Activated CD8-positive, alpha-beta T cell treated with anti-CD3 and anti-CD28 coated beads, Interleukin-2, amount 10 ng/mL, durations not matched to agents 7 days and 5 days (primary cell): ENCODE data around the gene FXR2. TPM values are rescaled to one million over a fixed set of nuclear protein-coding genes. Genes with fewer than 3 reads are reported as not detected.

Source experiments
- ATAC-seq: fragments of 150-1000 bp; cut with Tn5 transposase; one replicate; pipeline ENCODE4 v1.10.0; 2021; ENCODE audit warnings: moderate library complexity
- CTCF ChIA-PET: fragments of 350-600 bp; sonication (Branson Sonifier 250); formaldehyde crosslinking; loops from one replicate; lab custom pipeline; 2021; ENCODE audit warnings: antibody characterized with exemption; lab: Charles Lee
- POLR2A ChIA-PET: fragments of 350-600 bp; sonication (Branson Sonifier 250); formaldehyde crosslinking; loops from one replicate; lab custom pipeline; 2021; ENCODE audit warnings: antibody characterized with exemption; lab: Charles Lee
- DNase-seq: peaks from one replicate; pipeline ENCODE4 v3.0.0-alpha.2; 2020
- H3K27ac Mint-ChIP-seq: one replicate; pipeline ENCODE4 v1.8.0; 2021; ENCODE audit warnings: mild to moderate bottlenecking, mixed read lengths
- H3K27me3 Mint-ChIP-seq: one replicate; pipeline ENCODE4 v1.8.0; 2021; ENCODE audit warnings: low read depth, mixed read lengths
- H3K36me3 Mint-ChIP-seq: one replicate; pipeline ENCODE4 v1.8.0; 2021; ENCODE audit warnings: low read depth, mixed read lengths
- H3K4me1 Mint-ChIP-seq: one replicate; pipeline ENCODE4 v1.8.0; 2021; ENCODE audit warnings: low read depth, mixed read lengths
- H3K4me3 Mint-ChIP-seq: one replicate; pipeline ENCODE4 v1.8.0; 2021; ENCODE audit warnings: mild to moderate bottlenecking, mixed read lengths
- H3K9me3 Mint-ChIP-seq: one replicate; pipeline ENCODE4 v1.8.0; 2022; ENCODE audit warnings: mixed read lengths; ENCODE audit not compliant: insufficient read depth
- total RNA-seq, 2 experiments: library from RNA; stranded (reverse); gene quantifications; one replicate each; pipeline ENCODE4 v1.2.3, GENCODE V29; 2021

FXR2 gene
- total RNA-seq = 10 to 100 TPM; 27.6 to 31.8 TPM

GRCh38 chr17:7614425-7615264 is at the start of gene FXR2:
FXR2 (minus strand) TSS chr17:7614897; CDS start chr17:7614532, 365 bp downstream.
- POLR2A ChIA-PET = interaction anchor here (0.6 to 4.4 kb wide), 8 partner anchors 13 to 72 kb away, joined by 3 to 50 read pairs (median 3); partner anchors contain the start of genes MPDU1, SAT2, TP53 and WRAP53
- Mint-ChIP-seq H3K4me3 (peak within 1 kb of the TSS; percentile 83), H3K27me3 (peaks cover 2% of the 10 kb centered on the region), H3K9me3 (no peaks in the 10 kb centered on the region), H3K36me3 (peaks cover 21% of the 10 kb centered on the region), H3K27ac (peak within 1 kb of the TSS; percentile 85), H3K4me1 (peaks cover 25% of the 10 kb centered on the region)
- DNase-seq (peak; percentile 100), ATAC-seq (peak; percentile 97)
- CTCF ChIA-PET = interaction anchor here (0.5 to 3.2 kb wide), 19 partner anchors 10 to 569 kb away, joined by 3 to 47 read pairs (median 4); partner anchors contain the start of genes MPDU1, SAT2, SENP3 and SHBG

- Mint-ChIP-seq H3K27ac (no peak overlapping the region), H3K27me3 (peaks cover 21% of the 10 kb centered on the region), H3K36me3 (no peaks in the 10 kb centered on the region), H3K4me1 (no peaks in the 10 kb centered on the region), H3K4me3 (no peak overlapping the region), H3K9me3 (no peaks in the 10 kb centered on the region)
- ChIA-PET CTCF (interaction anchor here (1.0 to 1.7 kb wide), 2 partner anchors 16 to 24 kb away, joined by 3 to 5 read pairs; no protein-coding TSS in a partner anchor), POLR2A (interaction anchor here (1.3 kb wide), 1 partner anchor 30 kb away, joined by 3 read pairs; the partner anchor contains the start of gene TP53)
- ATAC-seq = no peak
- no peak for DNase-seq
These were observed 42.4 kb upstream of the FXR2 start for GRCh38 chr17:7656958-7657609.

GRCh38 chr17:7655541-7655840 is 40.8 kb upstream of the FXR2 start:
- H3K36me3 Mint-ChIP-seq = no peaks in the 10 kb centered on the region
- H3K4me3 Mint-ChIP-seq = no peak overlapping the region
- ChIA-PET CTCF (no interaction called here), POLR2A (interaction anchor here (1.1 kb wide), 1 partner anchor 31 kb away, joined by 3 read pairs; no protein-coding TSS in a partner anchor)
- peaks cover 6% of the 10 kb centered on the region for H3K4me1 Mint-ChIP-seq
- H3K27me3 Mint-ChIP-seq = peaks cover 32% of the 10 kb centered on the region
- no peaks in the 10 kb centered on the region for H3K9me3 Mint-ChIP-seq
- DNase-seq (no peak), ATAC-seq (no peak)
- H3K27ac Mint-ChIP-seq = no peak overlapping the region

GRCh38 chr17:7654832-7655540 is 40.3 kb upstream of the FXR2 start:
- H3K27ac Mint-ChIP-seq = no peak overlapping the region
- ChIA-PET CTCF (interaction anchor here (1.0 kb wide), 1 partner anchor 32 kb away, joined by 3 read pairs; the partner anchor contains the start of gene TP53), POLR2A (interaction anchor here (1.1 to 1.6 kb wide), 2 partner anchors 31 to 32 kb away, joined by 3 to 7 read pairs; partner anchors contain the start of gene TP53)
- peaks cover 37% of the 10 kb centered on the region for H3K27me3 Mint-ChIP-seq
- no peak overlapping the region for H3K4me3 Mint-ChIP-seq
- H3K36me3 Mint-ChIP-seq = no peaks in the 10 kb centered on the region
- DNase-seq (no peak), ATAC-seq (no peak)
- H3K9me3 Mint-ChIP-seq = no peaks in the 10 kb centered on the region
- H3K4me1 Mint-ChIP-seq = peaks cover 11% of the 10 kb centered on the region

GRCh38 chr17:7652388-7653356 is 38.0 kb upstream of the FXR2 start:
- Mint-ChIP-seq H3K27me3 (peaks cover 48% of the 10 kb centered on the region), H3K4me3 (no peak overlapping the region), H3K36me3 (no peaks in the 10 kb centered on the region), H3K27ac (no peak overlapping the region), H3K4me1 (peaks cover 12% of the 10 kb centered on the region), H3K9me3 (no peaks in the 10 kb centered on the region)
- DNase-seq (no peak), ATAC-seq (no peak)
- CTCF ChIA-PET = interaction anchor here (0.6 kb wide), 1 partner anchor 138 kb away, joined by 3 read pairs; no protein-coding TSS in a partner anchor
- POLR2A ChIA-PET = interaction anchor here (1.6 to 3.5 kb wide), 2 partner anchors 34 kb away, joined by 7 to 23 read pairs; partner anchors contain the start of genes TP53 and WRAP53

GRCh38 chr17:7651665-7652387 is 37.1 kb upstream of the FXR2 start:
- H3K27me3 Mint-ChIP-seq = peaks cover 48% of the 10 kb centered on the region

GRCh38 chr17:7651097-7651664 is 36.5 kb upstream of the FXR2 start:
- no peak for ATAC-seq
- CTCF ChIA-PET = interaction anchor here (0.8 to 2.0 kb wide), 5 partner anchors 19 to 38 kb away, joined by 3 to 8 read pairs (median 4); partner anchors contain the start of gene TP53
- no peaks in the 10 kb centered on the region for H3K9me3 Mint-ChIP-seq
- H3K4me1 Mint-ChIP-seq = peaks cover 12% of the 10 kb centered on the region
- no peak for DNase-seq
- H3K27me3 Mint-ChIP-seq = peaks cover 51% of the 10 kb centered on the region
- POLR2A ChIA-PET = interaction anchor here (0.6 to 3.5 kb wide), 6 partner anchors 9 to 182 kb away, joined by 3 to 23 read pairs (median 3); partner anchors contain the start of genes SAT2, TP53 and WRAP53
- no peaks in the 10 kb centered on the region for H3K36me3 Mint-ChIP-seq
- no peak overlapping the region for H3K27ac Mint-ChIP-seq
- H3K4me3 Mint-ChIP-seq = peak overlapping the region; percentile 54

More at GRCh38 chr17:7651665-7652387, 37.1 kb upstream of the FXR2 start:
- ChIA-PET POLR2A (interaction anchor here (0.7 to 3.5 kb wide), 4 partner anchors 19 to 181 kb away, joined by 3 to 23 read pairs (median 3); partner anchors contain the start of genes TP53 and WRAP53), CTCF (interaction anchor here (0.6 to 2.0 kb wide), 5 partner anchors 19 to 137 kb away, joined by 3 to 8 read pairs (median 4); partner anchors contain the start of gene TP53)
- H3K9me3 Mint-ChIP-seq = no peaks in the 10 kb centered on the region
- peaks cover 12% of the 10 kb centered on the region for H3K4me1 Mint-ChIP-seq
- no peak for DNase-seq
- H3K4me3 Mint-ChIP-seq = no peak overlapping the region
- no peaks in the 10 kb centered on the region for H3K36me3 Mint-ChIP-seq
- ATAC-seq = no peak
- no peak overlapping the region for H3K27ac Mint-ChIP-seq

- peak; percentile 77 for DNase-seq
- H3K9me3 Mint-ChIP-seq = no peaks in the 10 kb centered on the region
- CTCF ChIA-PET = interaction anchor here (0.8 to 2.0 kb wide), 6 partner anchors 18 to 38 kb away, joined by 3 to 8 read pairs (median 4); partner anchors contain the start of genes SAT2 and TP53
- no peak within 1 kb of the TSS for H3K27ac Mint-ChIP-seq
- peaks cover 12% of the 10 kb centered on the region for H3K4me1 Mint-ChIP-seq
- H3K36me3 Mint-ChIP-seq = no peaks in the 10 kb centered on the region
- peak; percentile 88 for ATAC-seq
- H3K4me3 Mint-ChIP-seq = peak within 1 kb of the TSS; percentile 66
- H3K27me3 Mint-ChIP-seq = peaks cover 52% of the 10 kb centered on the region
- POLR2A ChIA-PET = interaction anchor here (0.6 to 3.5 kb wide), 5 partner anchors 9 to 77 kb away, joined by 3 to 23 read pairs (median 3); partner anchors contain the start of genes SAT2, TP53 and WRAP53
These were observed 35.9 kb upstream of the FXR2 start, which contains the start of gene ATP1B2 for GRCh38 chr17:7650509-7651096. ATP1B2 (plus strand) TSS chr17:7650926; CDS start chr17:7651519, 593 bp downstream.

- no peak overlapping the region for H3K27ac Mint-ChIP-seq
- no peak for DNase-seq
- H3K4me1 Mint-ChIP-seq = peaks cover 17% of the 10 kb centered on the region
- POLR2A ChIA-PET = interaction anchor here (0.5 to 1.2 kb wide), 2 partner anchors 75 to 310 kb away, joined by 3 read pairs; partner anchors contain the start of gene ACAP1
- no peak for ATAC-seq
- H3K27me3 Mint-ChIP-seq = peaks cover 33% of the 10 kb centered on the region
- CTCF ChIA-PET = interaction anchor here (0.8 to 1.6 kb wide), 2 partner anchors 14 to 40 kb away, joined by 3 to 4 read pairs; partner anchors contain the start of gene TP53
- H3K4me3 Mint-ChIP-seq = no peak overlapping the region
- no peaks in the 10 kb centered on the region for H3K36me3 Mint-ChIP-seq
- H3K9me3 Mint-ChIP-seq = no peaks in the 10 kb centered on the region
These were observed 32.3 kb upstream of the FXR2 start for GRCh38 chr17:7647018-7647417.
